GM04503 (cell line): ENCODE results near the gene KLHL18.
"Not testable (repeated sequence)": the region's sequence is repeated elsewhere in the genome, so short reads cannot be mapped to it uniquely, and the experiment has no call there.

Source experiments
- DNase-seq: peaks from one replicate; pipeline ENCODE4 v3.0.0-alpha.2; 2012; ENCODE audit warnings: low read depth

The KLHL18 gene

DNA sequence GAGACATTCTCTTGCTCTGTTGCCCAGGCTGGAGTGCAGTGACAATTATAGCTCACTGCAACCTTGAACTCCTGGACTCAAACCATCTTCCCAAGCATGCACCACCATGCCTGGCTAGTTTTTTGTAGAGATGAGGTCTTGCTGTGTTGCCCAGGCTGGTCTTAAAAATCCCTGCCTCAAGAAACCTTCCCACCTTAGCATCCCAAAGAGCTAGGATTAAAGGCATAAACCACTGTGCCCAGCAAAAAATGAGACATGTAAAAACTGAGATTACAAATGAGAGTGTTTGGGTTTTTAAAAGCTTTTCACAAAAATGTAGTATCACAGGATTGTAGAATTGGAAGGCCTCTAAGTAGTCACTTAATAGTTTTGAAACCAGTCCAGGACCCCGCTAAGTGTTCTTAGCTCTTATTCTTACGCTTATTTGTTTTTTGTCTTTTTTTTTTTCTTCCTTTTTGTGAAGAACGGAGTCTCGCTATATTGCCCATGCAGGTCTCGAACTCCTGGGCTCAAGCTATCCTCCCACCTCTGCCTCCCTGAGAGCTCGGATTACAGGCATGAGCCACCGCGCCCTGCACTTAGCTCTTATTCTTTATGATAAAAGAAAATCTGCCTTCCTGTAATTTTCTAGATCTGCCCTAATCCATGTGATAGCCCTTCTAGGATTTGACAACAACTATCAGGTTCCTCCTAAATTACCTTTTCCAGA is 31.5 kb downstream of the KLHL18 start:
- no peak for DNase-seq

DNA sequence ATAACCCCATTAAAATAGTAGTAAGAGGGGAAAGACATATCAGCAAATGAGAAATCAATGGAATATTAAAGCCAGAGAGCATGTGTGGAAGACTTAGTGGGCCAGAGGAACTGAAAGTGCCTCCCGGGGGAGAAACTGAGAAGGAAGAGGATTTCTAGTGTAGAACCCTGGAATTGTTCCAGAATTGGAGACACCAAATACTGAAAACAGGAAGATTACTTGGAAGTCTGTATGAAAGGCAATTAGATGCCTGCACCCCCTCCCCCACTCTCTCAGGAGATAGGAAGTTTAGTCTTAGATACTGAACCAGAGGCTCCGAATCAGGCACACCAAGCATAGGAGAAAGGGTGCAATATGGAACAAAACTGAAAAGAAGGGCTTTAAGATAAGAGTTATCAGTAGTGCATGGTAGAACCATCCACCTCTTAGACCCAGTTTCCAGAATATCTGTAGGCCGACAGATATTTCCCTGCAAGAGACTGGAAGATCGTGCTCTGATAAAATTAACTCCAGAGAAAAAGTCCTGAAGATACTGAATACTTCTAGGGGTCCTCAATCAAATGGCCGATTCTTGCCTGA is 32.4 kb downstream of the KLHL18 start:
- DNase-seq, result no peak

DNA sequence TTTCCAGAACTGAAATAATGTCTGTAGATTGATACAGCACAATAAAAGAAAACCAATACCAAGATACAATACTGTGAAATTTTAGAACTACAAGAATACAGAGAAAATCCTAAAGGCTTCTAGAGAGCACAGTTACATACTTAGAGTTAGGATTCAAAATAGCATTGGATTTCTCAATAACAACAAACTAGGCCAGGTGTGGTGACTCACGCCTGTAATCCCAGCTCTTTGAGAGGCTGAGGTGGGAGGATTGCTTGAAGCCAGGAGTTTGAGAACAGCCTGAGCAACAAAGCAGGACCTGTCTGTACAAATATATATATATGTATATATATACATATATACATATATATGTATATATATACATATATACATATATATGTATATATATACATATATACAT is 33.4 kb downstream of the KLHL18 start:
- DNase-seq, result not testable (repeated sequence)

DNA sequence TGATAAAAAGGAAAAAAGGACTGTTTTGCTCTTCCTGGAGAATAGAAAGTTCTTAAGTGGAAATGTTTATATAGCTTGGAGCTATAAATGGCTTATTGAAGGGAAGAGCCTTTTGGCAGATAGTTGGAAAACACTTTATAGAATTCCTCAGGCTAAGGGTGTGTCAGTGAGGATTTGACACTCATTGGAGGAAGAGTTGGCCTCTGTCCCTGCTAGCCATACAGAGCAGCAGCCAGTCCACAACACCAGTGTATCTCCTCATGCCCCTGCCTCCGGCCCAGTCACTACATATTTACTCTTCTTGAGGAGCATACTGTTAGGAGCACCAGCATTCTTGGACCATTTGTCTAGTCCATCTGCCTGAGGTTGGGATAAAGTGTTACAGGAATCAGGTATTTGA is 36.2 kb downstream of the KLHL18 start:
- DNase-seq, result no peak

GRCh38 chr3:47319956-47320355 is 37.2 kb downstream of the KLHL18 start:
- no peak for DNase-seq

DNA sequence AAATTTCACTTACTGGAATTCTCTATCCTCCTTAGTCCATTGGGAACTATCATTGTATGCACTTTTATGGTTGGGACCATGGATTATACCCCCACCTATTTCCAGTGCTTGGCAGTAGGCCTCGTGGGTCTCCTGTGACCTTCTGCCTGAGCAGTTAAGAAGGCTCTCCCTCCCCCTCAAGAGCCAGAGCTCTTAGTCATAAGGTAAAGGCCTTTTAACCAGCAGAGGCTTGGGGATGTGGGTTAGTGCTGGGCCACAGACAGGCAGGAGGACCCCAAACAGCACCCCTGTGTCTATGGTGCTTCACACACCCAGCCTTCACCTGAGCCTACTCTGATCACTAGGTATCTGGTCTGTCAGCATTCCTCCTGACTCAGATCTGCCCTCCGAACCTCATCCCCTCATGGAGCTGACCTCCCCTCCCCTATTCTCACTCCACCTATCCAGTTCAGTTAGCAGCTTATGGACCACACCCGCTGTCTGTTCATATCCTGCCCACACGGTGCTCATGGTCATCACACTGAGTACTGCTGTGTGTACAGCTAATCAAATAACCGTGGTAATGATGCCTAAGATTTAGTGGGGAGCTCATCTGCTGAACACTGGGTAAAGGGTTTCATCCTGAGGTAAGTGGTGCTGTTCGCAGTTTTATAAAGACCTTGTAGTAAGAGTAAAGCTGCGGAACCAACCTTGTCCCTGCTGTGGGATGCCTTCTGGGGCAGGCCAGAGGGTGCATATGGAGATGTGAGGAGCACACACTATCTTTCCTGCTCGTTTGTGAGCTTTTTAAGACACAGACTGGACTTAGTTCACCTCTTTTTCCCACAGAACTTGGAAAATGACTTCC is 40.9 kb downstream of the KLHL18 start:
- DNase-seq, result no peak

GRCh38 chr3:47324278-47324865 is 41.6 kb downstream of the KLHL18 start:
- peak; percentile 45 for DNase-seq

- DNase-seq, result no peak
Observed at GRCh38 chr3:47333907-47334306, 51.2 kb downstream of the KLHL18 start.

GRCh38 chr3:47337656-47338055 is 54.9 kb downstream of the KLHL18 start:
- DNase-seq, result no peak

DNA sequence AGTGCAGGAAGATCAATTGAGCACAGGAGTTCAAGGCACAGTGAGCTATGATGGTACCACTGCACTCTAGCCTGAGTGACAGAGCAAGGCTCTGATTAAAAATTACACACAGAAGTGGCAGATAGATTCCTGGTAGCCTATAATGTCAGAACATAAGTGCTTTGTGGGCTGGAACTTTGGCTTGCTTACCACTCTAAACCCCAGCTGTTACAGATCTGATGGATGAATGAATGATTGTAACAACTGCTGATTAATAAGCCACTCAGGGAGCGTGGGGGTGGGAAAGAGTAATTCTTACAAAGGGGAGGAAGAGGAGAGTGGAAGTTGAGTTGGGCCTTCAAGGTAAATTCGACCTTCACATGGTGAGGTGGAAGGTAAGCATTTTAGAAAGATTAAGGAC is 57.2 kb downstream of the KLHL18 start:
- DNase-seq, result no peak

DNA sequence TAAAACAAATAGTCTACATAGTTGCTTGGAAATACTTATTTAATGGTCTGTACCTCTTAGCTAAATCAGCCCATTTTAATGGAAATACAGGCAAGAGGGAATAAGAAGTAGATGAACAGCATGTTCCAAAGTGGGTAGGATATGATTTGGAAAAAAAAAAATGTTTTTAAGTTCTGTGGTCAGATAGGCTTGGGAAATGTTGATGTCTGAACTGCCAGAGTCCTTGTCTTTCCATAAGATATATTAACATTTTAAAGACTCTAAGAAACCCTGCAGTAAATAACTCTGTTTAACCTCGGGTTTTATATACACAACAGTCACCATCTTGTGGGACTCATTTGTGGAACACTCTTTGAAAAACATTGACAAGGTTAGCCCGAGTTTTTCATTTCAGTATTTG is 58.1 kb downstream of the KLHL18 start:
- no peak for DNase-seq

DNA sequence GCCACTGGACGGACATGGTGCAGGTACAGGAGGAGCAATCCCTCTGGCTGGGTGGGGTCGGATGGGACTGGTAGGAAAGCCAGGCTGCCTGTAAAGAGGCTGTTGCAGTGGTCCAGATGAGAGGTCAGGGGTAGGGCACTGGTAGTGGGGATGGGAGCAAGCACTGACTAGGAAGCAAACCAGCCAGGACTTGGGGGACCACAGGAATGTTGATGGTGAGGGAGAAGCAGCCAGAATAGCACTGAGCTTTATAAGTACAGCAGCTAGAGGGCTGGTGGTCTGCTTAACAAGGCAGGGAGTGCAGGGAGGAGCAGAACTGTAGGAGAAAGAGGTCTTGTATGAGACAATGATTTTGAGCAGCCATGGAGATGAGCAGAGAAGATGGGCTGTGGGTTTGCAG is 59.4 kb downstream of the KLHL18 start:
- DNase-seq, result no peak

DNA sequence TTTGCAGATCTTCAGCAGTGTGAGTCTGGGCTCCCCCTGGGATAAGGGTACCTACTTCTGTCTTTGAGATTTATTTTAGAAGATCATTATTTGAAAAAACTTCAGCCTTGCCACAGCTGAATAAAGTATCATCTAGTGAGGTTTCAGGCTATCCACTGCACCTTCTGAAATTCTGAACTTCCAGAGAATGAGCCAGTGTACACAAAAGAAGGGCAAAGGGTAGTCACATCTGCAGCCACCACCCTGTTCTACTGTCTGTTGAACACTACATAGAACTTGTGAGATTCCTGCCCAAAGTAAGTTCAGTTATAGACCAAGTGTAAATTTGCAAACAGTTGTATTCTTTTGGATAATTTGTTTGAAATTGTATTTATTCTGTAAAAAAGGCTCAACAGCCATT is 60.1 kb downstream of the KLHL18 start:
- DNase-seq, result no peak

- DNase-seq, result no peak
Observed at GRCh38 chr3:47343471-47343971, 60.8 kb downstream of the KLHL18 start.

- DNase-seq, result no peak
Observed at GRCh38 chr3:47344971-47345370, 62.2 kb downstream of the KLHL18 start.

DNA sequence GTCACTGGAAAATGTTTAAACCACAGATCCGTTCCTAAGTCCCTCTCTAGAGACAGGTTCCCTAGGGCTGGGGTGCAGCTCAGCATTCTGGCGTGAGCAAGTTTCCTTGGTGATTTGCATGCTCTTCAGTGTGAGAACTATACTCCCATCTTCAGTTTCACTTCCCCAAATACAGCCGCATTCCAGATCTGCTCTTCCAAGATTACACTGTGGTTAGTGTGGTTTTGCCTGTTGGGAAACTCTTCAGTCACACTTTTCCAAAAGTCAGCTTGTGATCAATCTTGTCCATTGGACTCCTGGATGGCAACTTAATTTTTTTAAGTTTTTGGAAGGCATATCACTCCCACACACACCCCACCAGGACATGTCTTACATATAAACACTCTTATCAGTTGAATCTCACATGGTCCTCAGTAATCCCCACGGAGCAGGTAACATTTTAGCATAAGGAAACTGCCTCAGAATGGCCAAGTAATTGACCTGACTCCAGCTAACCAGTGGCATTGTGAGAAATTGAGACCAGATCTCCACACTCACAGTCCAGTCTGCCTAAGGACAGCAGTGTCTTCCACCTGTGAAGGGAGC is 64.6 kb downstream of the KLHL18 start:
- DNase-seq, result peak; percentile 73

GRCh38 chr3:47348411-47349154 is 65.8 kb downstream of the KLHL18 start:
- no peak for DNase-seq

GRCh38 chr3:47355010-47355409 is 72.3 kb downstream of the KLHL18 start:
- no peak for DNase-seq

DNA sequence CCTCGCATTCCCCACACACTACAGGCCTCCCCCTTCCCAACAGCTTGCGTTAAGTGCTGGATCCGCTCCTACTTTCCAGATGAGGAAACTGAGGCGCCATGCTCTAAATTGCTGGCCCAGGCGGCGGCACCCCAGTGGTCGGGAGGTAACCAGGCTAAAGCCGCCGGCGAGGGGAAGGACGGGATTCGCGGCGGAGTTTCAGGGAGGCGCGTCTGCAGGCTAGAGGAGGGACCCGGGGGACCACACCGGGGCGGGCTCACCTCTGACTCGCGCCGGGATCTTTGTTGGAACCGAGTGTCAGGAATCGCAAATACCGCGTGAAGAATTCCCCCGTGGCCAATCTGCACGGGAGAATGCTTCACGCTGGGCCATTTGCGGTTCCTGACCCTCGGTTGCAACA is 73.5 kb downstream of the KLHL18 start:
- no peak for DNase-seq

DNA sequence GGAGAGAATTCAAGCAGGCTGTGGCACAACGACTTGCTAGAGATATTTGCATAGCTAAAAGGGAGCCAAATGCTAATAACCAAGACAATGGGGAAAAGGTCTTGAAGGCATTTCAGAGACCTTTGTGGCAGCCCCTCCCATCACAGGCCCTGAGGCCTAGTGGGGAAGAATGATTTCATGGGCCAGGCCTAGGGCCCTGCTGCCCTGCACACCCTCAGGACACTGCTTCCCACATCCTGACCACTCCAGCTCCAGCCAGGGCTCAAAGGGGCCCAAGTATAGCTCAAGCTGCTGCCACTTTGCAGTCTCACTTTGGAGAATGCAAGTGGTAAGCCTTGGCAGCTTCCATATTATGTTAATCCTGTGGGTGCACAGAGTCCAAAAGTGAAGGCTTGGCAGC is 76.6 kb downstream of the KLHL18 start:
- DNase-seq, result no peak

GRCh38 chr3:47360110-47360517 is 77.4 kb downstream of the KLHL18 start:
- not testable (repeated sequence) for DNase-seq
